ACC112 (cell line): Measurements from ENCODE around the gene CARNS1.
A peak's percentile ranks its signal among the peaks of the same experiment; 100 is the strongest.

Experiments
- H2AFZ ChIP-seq: fragments of 200-600 bp; sonication (generic); one replicate; pipeline ENCODE4 v1.6.0; 2017; ENCODE audit warnings: antibody characterized with exemption, low read length; ENCODE audit not compliant: unreplicated experiment
- H3K27ac ChIP-seq: fragments of 200-600 bp; sonication (generic); 2 replicates; pipeline ENCODE4 v1.5.1; 2014; ENCODE audit warnings: low read depth, mild to moderate bottlenecking, antibody characterized with exemption, low read length, moderate library complexity
- H3K27me3 ChIP-seq: fragments of 200-600 bp; sonication (generic); 2 replicates; pipeline ENCODE4 v1.6.1; 2014; ENCODE audit warnings: mild to moderate bottlenecking, antibody characterized with exemption, low read length, moderate library complexity, mixed read lengths; ENCODE audit not compliant: insufficient read depth
- H3K36me3 ChIP-seq: fragments of 200-600 bp; sonication (generic); 2 replicates; pipeline ENCODE4 v1.6.1; 2016; ENCODE audit warnings: mild to moderate bottlenecking, antibody characterized with exemption, low read length, moderate library complexity, mixed read lengths; ENCODE audit not compliant: insufficient read depth
- H3K4me1 ChIP-seq: fragments of 200-600 bp; sonication (generic); one replicate; pipeline ENCODE4 v1.6.1; 2016; ENCODE audit warnings: low read length, mixed read lengths; ENCODE audit not compliant: insufficient read depth, unreplicated experiment, control insufficient read depth
- H3K4me3 ChIP-seq: fragments of 200-600 bp; sonication (generic); 2 replicates; pipeline ENCODE4 v1.5.1; 2014; ENCODE audit warnings: mild to moderate bottlenecking, low read depth, low read length
- H3K79me2 ChIP-seq: fragments of 200-600 bp; sonication (generic); one replicate; pipeline ENCODE4 v1.6.0; 2016; ENCODE audit warnings: low read length; ENCODE audit not compliant: control insufficient read depth, unreplicated experiment, insufficient read depth

CARNS1 gene

DNA sequence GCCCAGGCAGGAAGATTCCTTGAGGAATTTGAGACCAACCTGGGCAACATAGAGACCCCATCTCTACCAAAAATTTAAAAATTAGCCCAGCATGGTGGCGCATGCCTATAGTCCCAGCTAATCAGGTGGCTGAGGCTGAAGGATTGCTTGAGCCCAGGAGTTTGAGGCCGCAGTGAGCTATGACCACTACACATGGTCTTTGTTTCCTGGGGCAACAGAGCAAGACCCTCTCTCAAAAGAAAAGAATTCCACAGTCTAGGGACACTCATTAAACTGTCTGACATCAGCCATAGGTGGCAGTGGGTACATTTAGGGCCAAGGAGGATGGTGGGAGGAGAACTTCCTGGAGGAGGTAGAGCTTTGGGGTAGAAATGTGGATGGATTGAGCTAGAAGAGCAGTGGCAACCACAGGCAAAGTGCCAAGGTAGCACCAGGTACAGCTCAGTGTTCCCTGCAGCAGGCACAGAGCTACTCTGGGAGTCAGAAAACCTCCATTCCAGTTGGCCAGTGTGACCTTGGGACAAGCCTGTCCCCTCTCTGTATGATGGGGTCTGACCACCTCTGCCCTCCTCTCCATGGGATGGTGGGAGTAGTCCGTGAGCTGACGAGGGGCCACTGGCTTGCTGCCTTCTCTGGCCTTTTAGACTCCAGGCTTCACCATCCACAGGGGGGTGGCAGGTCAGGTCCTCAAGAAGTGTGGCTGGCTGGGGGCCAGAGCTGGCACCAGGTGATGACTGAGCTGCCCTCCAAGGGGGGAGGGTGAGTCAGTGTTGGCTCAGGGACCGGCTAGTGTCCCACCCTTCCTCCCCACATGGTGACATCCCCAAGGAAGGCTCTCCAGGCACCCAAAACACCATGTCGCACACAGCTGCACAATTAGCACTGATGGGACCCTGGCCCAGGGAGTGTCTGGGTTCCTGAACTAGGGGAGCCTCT lies 38.3 kb upstream of the CARNS1 start:
- Histone ChIP-seq H3K4me1 (peaks cover 52% of the 10 kb centered on the region), H3K36me3 (no peaks in the 10 kb centered on the region)

DNA sequence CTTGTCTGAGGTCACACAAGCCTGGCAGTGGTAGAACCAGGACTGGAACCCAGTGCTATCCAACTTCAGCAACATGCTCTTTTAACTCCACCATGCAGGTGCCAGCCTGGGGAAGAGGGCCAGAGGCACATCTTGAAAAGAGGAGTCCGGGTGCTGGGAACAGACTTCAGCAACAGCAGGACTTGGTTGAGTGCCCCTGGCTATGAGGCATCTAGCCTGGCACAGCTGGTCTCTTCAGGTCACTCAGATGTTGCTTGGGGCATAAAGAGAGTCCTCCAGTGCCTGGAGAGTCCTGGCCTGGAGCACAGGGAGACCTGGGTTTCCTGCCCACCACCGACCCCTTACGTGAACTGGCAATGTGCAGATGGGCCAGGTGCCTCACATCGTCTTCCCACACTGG lies 36.9 kb upstream of the CARNS1 start:
- Histone ChIP-seq H3K27ac (no peak overlapping the region), H3K36me3 (no peaks in the 10 kb centered on the region), H3K4me1 (peaks cover 52% of the 10 kb centered on the region), H2AFZ (no peak overlapping the region), H3K27me3 (no peaks in the 10 kb centered on the region), H3K79me2 (no peaks in the 10 kb centered on the region), H3K4me3 (no peak overlapping the region)

More for the DNA sequence above, 38.3 kb upstream of the CARNS1 start:
- H3K79me2 ChIP-seq: peaks cover 11% of the 10 kb centered on the region
- H3K4me3 ChIP-seq: no peak overlapping the region
- no peak overlapping the region for H2AFZ ChIP-seq
- H3K27ac ChIP-seq: no peak overlapping the region
- H3K27me3 ChIP-seq: no peaks in the 10 kb centered on the region

DNA sequence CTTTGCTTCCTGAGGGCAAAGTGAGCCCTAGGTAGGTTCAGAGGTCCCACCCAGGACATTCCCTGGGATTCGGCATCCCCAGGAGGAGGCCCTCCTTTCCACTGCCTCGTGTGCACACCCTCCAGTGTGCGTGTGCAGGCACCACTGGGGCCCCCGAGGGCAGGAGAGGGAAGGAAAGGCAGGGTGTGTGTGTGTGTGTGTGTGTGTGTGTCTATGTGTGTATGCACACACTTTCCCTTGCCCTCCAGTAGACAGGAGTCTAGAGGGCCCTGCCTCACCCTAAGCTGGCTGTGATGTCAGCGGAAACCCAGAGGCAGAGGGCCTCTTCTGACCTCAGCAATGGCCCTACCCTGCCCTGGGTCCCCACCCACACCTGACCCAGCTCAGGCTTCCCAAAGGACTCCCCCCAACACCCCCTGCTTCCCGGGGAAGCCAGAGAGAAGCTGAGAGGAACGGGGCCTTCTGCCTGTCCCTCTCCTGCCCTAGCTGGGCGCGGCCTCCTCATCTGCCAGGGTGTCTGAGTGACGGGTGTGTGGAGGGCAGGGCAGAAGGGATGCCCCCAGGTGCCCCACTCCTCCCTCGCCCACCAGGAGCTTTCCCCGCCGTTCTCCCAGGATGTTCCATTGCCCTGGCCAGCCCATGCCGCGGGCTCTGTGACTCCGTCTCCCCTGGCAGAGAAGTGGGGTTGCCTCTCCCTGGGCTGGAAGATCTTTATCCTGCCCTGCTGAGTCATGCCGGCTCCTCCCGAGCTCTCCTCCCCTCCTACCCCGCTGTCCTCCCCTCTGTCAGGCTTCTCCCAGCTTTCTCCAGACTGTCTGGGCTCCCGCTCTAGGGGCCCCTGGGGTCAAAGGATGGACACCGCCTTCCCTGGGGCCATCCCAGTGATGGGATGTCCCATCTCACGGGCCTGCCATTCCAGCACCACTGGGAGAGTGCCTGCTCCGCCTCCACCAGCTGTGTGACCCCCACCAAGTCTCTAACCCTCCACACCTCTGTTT lies 36.1 kb upstream of the CARNS1 start:
- no peaks in the 10 kb centered on the region for H3K36me3 ChIP-seq
- peak overlapping the region; percentile 62 for H2AFZ ChIP-seq
- H3K27me3 ChIP-seq: no peaks in the 10 kb centered on the region
- H3K27ac ChIP-seq: peak overlapping the region; percentile 24
- H3K79me2 ChIP-seq: no peaks in the 10 kb centered on the region
- no peak overlapping the region for H3K4me3 ChIP-seq
- peaks cover 54% of the 10 kb centered on the region for H3K4me1 ChIP-seq

DNA sequence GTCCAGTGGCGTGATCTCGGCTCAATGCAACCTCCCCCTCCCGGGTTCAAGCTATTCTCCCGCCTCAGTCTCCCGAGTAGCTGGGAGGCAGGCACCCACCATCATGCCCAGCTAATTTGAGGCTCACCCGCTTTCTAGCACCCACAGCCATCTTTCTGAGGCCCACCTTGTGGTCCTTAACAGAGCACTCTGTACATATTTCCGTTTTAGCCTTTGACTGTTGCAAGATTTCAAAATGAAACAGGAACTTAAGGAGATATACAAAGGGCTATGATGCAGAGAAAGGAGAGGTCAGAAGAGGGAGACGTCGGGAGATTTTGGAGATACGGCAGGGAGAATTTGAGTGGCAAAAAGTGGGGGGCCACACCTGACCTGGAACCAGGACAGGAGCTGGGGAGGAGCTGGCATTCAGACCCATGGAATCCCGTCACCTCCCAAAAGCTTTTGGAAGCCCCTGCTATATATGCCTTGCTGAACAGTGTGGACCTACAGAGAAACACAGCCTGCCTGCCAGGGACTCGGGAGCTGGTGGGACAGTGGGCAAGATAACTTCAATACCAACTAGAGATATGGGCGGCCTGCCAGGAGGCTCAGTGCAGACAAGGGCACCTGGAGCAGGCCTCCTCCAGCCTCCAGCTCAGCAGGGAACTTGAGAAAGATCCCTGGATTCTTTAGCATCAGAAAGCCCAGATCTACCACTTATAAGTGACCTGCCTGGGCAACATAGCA lies 34.1 kb upstream of the CARNS1 start:
- Histone ChIP-seq H2AFZ (no peak overlapping the region), H3K27ac (no peak overlapping the region), H3K36me3 (no peaks in the 10 kb centered on the region), H3K4me1 (peaks cover 50% of the 10 kb centered on the region), H3K27me3 (no peaks in the 10 kb centered on the region), H3K4me3 (no peak overlapping the region), H3K79me2 (no peaks in the 10 kb centered on the region)

DNA sequence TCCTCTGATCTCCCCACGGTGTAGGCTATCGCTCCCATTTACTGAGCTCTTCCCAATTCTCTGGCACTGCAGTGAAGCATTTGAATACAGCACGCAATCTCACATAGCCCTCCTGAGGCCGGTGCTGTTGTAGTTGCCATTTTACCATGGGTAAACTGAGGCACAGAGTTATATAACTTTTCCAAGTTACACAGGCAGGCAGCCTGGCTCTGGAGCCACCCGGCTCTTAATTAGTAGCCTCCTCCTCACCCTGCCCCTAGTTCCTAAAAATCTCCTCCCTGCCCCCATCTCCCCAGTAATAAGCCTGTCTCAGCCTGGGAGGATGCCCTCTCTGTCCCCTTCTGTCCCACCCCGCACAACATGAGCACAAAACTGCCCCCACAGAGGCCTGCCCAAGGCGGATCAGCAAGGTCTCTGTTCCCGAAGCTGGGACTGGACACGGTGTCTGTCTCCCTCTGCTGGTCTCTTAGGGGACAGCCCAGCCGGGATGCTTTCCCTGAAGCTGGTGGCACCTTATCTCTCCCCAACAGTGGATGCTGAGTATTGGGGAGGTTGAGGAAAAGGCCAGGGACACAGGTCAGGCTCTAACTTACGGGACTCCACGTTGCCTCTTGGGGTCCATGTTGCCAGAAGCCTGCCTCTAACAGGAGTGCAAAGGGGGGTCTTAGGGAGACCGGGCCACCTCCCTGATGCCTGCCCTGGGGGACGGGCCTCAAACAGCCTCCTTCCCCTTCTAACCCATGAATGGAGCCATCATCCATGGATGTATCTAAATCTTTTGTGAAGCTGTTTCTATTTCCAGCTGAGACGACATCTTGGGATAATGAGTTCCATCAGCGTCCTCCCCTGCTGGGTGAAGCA lies 33.0 kb upstream of the CARNS1 start:
- peaks cover 44% of the 10 kb centered on the region for H3K4me1 ChIP-seq
- no peak overlapping the region for H2AFZ ChIP-seq

DNA sequence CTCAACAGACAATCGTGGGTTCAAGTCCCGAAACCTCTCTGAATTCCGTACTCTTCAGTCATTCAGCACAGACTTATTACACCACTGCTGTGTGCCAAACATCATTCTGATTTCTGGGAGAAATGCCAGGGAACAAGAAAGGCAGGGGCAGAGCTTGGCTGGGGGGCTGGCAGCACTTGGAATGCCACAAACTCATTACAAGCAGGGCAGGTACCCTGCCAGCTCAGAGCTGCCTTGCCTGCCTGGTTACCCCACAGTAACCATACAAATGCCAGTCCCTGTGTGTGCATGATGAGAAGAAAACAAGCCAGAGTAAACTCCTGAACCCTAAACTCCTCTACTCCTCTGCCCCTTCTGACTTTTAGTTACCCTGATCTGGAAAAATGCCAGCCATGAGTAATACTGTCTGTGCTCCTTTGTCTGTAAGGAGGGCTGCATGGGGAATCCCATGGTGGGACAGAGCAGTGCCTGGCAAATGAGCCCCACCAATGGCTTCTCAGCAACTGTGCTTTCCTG lies 30.6 kb upstream of the CARNS1 start:
- H2AFZ ChIP-seq: no peak overlapping the region
- H3K4me1 ChIP-seq: peaks cover 24% of the 10 kb centered on the region
- H3K4me3 ChIP-seq: no peak overlapping the region
- H3K79me2 ChIP-seq: no peaks in the 10 kb centered on the region
- H3K27me3 ChIP-seq: no peaks in the 10 kb centered on the region
- no peaks in the 10 kb centered on the region for H3K36me3 ChIP-seq
- no peak overlapping the region for H3K27ac ChIP-seq

More for the DNA sequence above, 33.0 kb upstream of the CARNS1 start:
- no peaks in the 10 kb centered on the region for H3K27me3 ChIP-seq
- no peaks in the 10 kb centered on the region for H3K79me2 ChIP-seq
- no peak overlapping the region for H3K4me3 ChIP-seq
- H3K27ac ChIP-seq: no peak overlapping the region
- H3K36me3 ChIP-seq: no peaks in the 10 kb centered on the region

DNA sequence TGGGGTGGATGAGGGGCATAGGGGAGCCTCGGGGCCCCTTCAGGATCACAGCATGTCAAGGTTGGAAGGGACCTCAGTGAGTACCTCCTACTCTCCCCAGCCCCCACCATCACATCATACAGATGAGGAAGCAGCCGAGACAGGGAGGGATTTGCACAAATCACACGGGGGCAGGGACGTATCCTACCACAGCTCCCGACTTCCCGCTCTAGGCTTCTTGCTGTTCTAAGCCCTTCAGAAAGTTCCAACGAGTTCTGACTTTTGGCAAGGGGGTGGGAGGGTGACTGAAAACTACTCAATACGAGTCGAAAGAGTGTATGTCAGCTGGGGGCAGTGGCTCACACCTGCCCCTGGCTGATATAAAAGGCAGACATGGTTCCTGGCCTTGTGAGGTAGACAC lies 28.4 kb upstream of the CARNS1 start:
- H3K27me3 ChIP-seq: no peaks in the 10 kb centered on the region
- no peak overlapping the region for H3K4me3 ChIP-seq
- no peak overlapping the region for H2AFZ ChIP-seq
- no peak overlapping the region for H3K27ac ChIP-seq
- H3K79me2 ChIP-seq: no peaks in the 10 kb centered on the region
- H3K4me1 ChIP-seq: peaks cover 15% of the 10 kb centered on the region
- no peaks in the 10 kb centered on the region for H3K36me3 ChIP-seq

DNA sequence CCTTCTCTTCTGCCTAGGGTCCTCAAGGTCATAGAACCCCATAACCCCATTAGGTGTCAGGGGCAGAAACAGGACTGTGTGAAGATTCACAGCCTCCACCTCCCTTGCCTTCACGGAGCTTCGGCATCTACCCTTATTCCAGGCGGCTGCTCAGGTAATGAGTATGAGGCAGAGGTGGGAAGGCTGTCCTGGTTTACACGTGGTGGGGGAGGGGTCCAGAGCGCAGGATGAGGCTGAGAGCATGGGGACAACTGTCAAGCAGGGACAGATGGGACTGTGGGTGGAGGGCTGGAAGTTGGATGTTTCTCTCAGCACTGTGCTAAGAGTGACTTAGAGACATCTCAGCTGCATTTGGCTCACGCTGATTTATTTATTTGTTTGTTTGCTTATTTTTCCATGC lies 28.0 kb upstream of the CARNS1 start:
- H3K4me3 ChIP-seq: no peak overlapping the region
- no peak overlapping the region for H2AFZ ChIP-seq
- H3K4me1 ChIP-seq: peaks cover 15% of the 10 kb centered on the region
- H3K27me3 ChIP-seq: no peaks in the 10 kb centered on the region
- no peak overlapping the region for H3K27ac ChIP-seq
- no peaks in the 10 kb centered on the region for H3K36me3 ChIP-seq
- H3K79me2 ChIP-seq: no peaks in the 10 kb centered on the region

DNA sequence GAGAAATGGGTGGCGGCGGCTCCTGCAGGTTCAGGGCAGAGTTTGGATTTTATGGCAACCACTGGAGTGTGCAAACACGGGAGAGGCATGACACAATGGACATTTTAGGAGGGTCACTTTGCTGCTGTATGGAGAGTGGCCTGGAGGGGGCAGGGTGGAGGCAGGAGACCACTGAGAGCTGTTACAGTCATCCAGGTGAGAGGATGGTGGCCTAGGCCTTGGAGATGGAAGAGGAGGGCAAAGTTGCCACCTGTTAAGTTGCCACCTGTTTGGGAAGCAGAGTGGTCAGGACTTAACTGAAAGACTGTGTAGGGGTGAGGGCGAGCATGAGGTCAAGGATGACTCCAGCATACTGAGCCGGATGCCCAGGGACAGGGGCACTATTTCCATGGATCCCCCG lies 26.0 kb upstream of the CARNS1 start:
- H3K4me3 ChIP-seq: no peak overlapping the region
- peaks cover 12% of the 10 kb centered on the region for H3K4me1 ChIP-seq
- H3K27ac ChIP-seq: no peak overlapping the region
- H3K27me3 ChIP-seq: no peaks in the 10 kb centered on the region
- H2AFZ ChIP-seq: no peak overlapping the region
- no peaks in the 10 kb centered on the region for H3K36me3 ChIP-seq
- no peaks in the 10 kb centered on the region for H3K79me2 ChIP-seq
